ENCODE measurements around the gene TMEM88. TPM values are rescaled to one million over a fixed set of nuclear protein-coding genes. Genes with fewer than 3 reads are reported as not detected.

Gene TMEM88
- total RNA-seq, 2 donors from 2014 or later, result 5.2 to 5.3 TPM

- DNase-seq (no peak), ATAC-seq (replicated peaks in 1 of 2) (no peak)
- Mint-ChIP-seq H3K27ac (peak overlapping the region; percentile 16), H3K4me3 (peak overlapping the region; percentile 88 to 98), H3K4me1 (ENCODE audit: low read depth) (peaks cover 56% of the 10 kb centered on the region), H3K9me3 (no peaks in the 10 kb centered on the region), H3K36me3 (ENCODE audit: insufficient read depth in 2 of 2) (peaks cover 2% of the 10 kb centered on the region in 2 donors), H3K27me3 (ENCODE audit: low read depth) (peaks cover 5% of the 10 kb centered on the region)
Observed at GRCh38 chr17:7835814-7836595, 18.9 kb upstream of the TMEM88 start.

- peak; percentile 60 to 79 for DNase-seq
- Mint-ChIP-seq H3K36me3 (ENCODE audit: insufficient read depth in 2 of 2) (peaks cover 2% of the 10 kb centered on the region in 2 donors), H3K9me3 (no peaks in the 10 kb centered on the region), H3K4me1 (ENCODE audit: low read depth) (peaks cover 61% of the 10 kb centered on the region), H3K27ac (peak overlapping the region; percentile 72), H3K27me3 (ENCODE audit: low read depth) (peaks cover 3% of the 10 kb centered on the region), H3K4me3 (peak overlapping the region; percentile 88 to 98)
- no peak for ATAC-seq (replicated peaks in 1 of 2)
Observed at GRCh38 chr17:7836596-7837407, 18.1 kb upstream of the TMEM88 start.

- peak overlapping the region; percentile 88 to 98 for H3K4me3 Mint-ChIP-seq
- H3K9me3 Mint-ChIP-seq, result no peaks in the 10 kb centered on the region
- H3K27ac Mint-ChIP-seq, result peak overlapping the region; percentile 97
- H3K4me1 Mint-ChIP-seq (ENCODE audit: low read depth), result peaks cover 66% of the 10 kb centered on the region
- no peaks in the 10 kb centered on the region for H3K27me3 Mint-ChIP-seq (ENCODE audit: low read depth)
- peaks cover 2% of the 10 kb centered on the region in 2 donors for H3K36me3 Mint-ChIP-seq (ENCODE audit: insufficient read depth in 2 of 2)
- ATAC-seq (replicated peaks in 1 of 2) (no peak), DNase-seq (no peak)
Observed at GRCh38 chr17:7837408-7838088, 17.3 kb upstream of the TMEM88 start.

GRCh38 chr17:7838090-7839075, 16.5 kb upstream of the TMEM88 start:
- peak overlapping the region; percentile 88 to 100 for H3K4me3 Mint-ChIP-seq
- H3K27me3 Mint-ChIP-seq (ENCODE audit: low read depth), result no peaks in the 10 kb centered on the region
- H3K36me3 Mint-ChIP-seq (ENCODE audit: insufficient read depth in 2 of 2), result peaks cover 2% of the 10 kb centered on the region in 2 donors
- DNase-seq (peak; percentile 58 to 64), ATAC-seq (replicated peaks in 1 of 2) (no peak)
- H3K4me1 Mint-ChIP-seq (ENCODE audit: low read depth), result peaks cover 68% of the 10 kb centered on the region
- H3K27ac Mint-ChIP-seq, result peak overlapping the region; percentile 88
- H3K9me3 Mint-ChIP-seq, result no peaks in the 10 kb centered on the region

DNA sequence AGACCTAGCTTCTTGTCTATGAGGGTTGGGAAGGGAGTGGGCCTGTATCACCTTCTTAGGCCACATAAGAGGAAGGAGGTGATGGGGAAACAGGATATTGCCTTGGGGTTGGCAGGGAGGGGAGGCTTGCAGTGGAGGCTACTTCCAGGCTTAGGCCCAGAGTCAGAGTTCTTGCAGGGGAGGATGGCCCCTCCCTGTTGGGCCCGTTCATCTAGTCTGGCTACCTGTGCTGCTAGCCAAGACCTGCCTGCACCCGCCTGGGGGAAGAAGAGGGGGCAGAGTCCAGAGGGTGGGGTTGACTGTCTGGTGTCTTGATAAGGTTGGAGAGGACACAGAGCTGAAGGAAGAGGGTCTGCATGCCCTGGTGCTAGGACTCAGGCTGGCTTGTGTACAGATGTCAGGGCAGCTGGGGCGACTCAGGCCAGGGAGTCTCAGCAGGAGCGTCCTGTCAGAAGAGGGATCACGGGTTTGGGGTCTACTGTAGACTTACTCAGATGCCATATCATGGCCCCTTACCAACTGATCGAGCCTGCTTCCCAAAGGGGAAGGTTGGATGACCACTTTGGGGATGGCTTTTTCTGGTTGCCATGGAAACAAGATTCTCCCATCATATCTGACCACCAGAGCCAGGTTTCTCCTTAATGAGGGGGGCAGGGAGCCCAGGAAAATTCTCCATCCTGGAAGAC, 15.5 kb upstream of the TMEM88 start:
- peak overlapping the region; percentile 85 to 100 for H3K4me3 Mint-ChIP-seq
- peaks cover 2% of the 10 kb centered on the region in 2 donors for H3K36me3 Mint-ChIP-seq (ENCODE audit: insufficient read depth in 2 of 2)
- no peaks in the 10 kb centered on the region for H3K27me3 Mint-ChIP-seq (ENCODE audit: low read depth)
- peaks cover 64% of the 10 kb centered on the region for H3K4me1 Mint-ChIP-seq (ENCODE audit: low read depth)
- ATAC-seq (replicated peaks in 1 of 2), result no peak
- peak overlapping the region; percentile 33 for H3K27ac Mint-ChIP-seq
- H3K9me3 Mint-ChIP-seq, result no peaks in the 10 kb centered on the region
- DNase-seq, result peak in 1 of 2 donors; percentile 36

DNA sequence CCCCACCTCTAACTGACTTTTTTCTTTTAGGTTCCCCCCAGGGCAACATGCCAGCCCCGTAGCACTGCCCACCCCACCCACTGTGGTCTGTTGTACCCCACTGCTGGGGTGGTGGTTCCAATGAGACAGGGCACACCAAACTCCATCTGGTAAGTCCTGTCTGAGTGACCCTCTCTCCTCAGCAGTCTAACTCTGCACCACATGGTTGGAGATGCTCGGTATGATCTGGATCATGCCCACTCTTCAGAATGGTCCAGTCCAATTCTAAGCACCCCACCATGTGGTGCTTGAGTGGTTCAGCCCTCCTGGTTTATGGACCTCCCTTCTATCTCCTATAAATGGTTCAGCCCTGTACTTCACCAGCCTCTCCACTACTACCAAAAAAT, 15.0 kb upstream of the TMEM88 start:
- peaks cover 64% of the 10 kb centered on the region for H3K4me1 Mint-ChIP-seq (ENCODE audit: low read depth)
- H3K27ac Mint-ChIP-seq, result no peak overlapping the region
- DNase-seq (peak; percentile 35 to 59), ATAC-seq (replicated peaks in 1 of 2) (no peak)
- H3K4me3 Mint-ChIP-seq, result peak overlapping the region; percentile 91 to 100
- H3K9me3 Mint-ChIP-seq, result no peaks in the 10 kb centered on the region
- peaks cover 2% of the 10 kb centered on the region in 2 donors for H3K36me3 Mint-ChIP-seq (ENCODE audit: insufficient read depth in 2 of 2)
- no peaks in the 10 kb centered on the region for H3K27me3 Mint-ChIP-seq (ENCODE audit: low read depth)

DNA sequence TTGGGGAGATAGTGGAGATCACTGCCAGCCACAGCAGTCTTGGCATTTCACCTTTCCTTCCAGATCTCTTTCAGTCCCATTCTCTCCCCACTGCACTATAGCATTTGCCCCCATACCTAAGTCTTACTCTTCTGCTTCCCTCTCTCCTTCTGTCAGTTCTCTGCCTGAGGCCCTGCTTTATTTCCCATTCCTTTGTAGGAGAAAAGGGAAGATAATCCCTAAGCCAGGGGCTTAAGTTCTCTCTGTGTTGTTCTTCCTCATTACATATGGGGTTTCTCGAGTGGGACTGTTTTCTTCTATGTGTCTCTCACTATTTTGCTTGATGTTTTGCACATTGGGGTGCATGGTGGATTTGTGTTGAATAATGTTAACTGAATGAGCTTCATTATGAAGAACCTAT, 14.4 kb upstream of the TMEM88 start:
- H3K36me3 Mint-ChIP-seq (ENCODE audit: insufficient read depth in 2 of 2), result peaks cover 2% of the 10 kb centered on the region in 2 donors
- DNase-seq, result no peak
- no peak for ATAC-seq (replicated peaks in 1 of 2)
- peak overlapping the region; percentile 49 for H3K27ac Mint-ChIP-seq
- H3K9me3 Mint-ChIP-seq, result no peaks in the 10 kb centered on the region
- peak overlapping the region; percentile 91 to 100 for H3K4me3 Mint-ChIP-seq
- peaks cover 70% of the 10 kb centered on the region for H3K4me1 Mint-ChIP-seq (ENCODE audit: low read depth)
- H3K27me3 Mint-ChIP-seq (ENCODE audit: low read depth), result no peaks in the 10 kb centered on the region

- H3K4me1 Mint-ChIP-seq (ENCODE audit: low read depth), result peaks cover 74% of the 10 kb centered on the region
- DNase-seq, result no peak
- peaks cover 2% of the 10 kb centered on the region in 2 donors for H3K36me3 Mint-ChIP-seq (ENCODE audit: insufficient read depth in 2 of 2)
- no peaks in the 10 kb centered on the region for H3K9me3 Mint-ChIP-seq
- H3K27me3 Mint-ChIP-seq (ENCODE audit: low read depth), result no peaks in the 10 kb centered on the region
- H3K27ac Mint-ChIP-seq, result peak overlapping the region; percentile 49
- H3K4me3 Mint-ChIP-seq, result peak overlapping the region; percentile 91 to 100
- ATAC-seq (replicated peaks in 1 of 2), result no peak
Observed at GRCh38 chr17:7840875-7841274, 14.0 kb upstream of the TMEM88 start.

GRCh38 chr17:7841396-7841914, 13.4 kb upstream of the TMEM88 start:
- H3K36me3 Mint-ChIP-seq (ENCODE audit: insufficient read depth in 2 of 2), result peaks cover 2% of the 10 kb centered on the region in 2 donors
- peak; percentile 54 to 60 for ATAC-seq (replicated peaks in 1 of 2)
- DNase-seq, result peak; percentile 92 to 93
- peaks cover 74% of the 10 kb centered on the region for H3K4me1 Mint-ChIP-seq (ENCODE audit: low read depth)
- no peaks in the 10 kb centered on the region for H3K27me3 Mint-ChIP-seq (ENCODE audit: low read depth)
- H3K9me3 Mint-ChIP-seq, result no peaks in the 10 kb centered on the region
- H3K4me3 Mint-ChIP-seq, result peak overlapping the region; percentile 91 to 100
- peak overlapping the region; percentile 89 for H3K27ac Mint-ChIP-seq

DNA sequence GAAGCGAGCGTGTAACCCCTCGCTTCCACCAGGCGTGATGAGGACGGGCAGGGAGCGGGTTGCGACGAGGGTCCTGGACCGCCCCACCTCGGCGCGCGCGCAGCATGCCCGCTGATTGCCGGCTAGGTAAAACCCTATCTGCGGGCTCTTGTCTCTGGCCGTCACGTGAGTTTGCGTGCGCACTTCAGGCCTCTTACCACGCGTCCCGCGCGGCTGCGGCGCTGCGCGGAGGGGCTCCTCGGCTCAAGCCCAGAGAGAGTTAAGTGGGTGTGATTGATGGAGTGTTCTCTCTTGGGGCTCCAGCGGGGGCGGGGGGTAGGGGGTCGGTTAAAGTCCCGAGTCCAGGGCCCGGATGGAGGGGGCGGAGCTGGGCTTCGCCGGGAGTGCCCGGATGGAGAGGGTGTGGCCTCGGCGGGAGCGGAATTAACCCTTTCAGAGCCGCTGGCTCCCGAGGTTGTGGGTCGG, 12.9 kb upstream of the TMEM88 start:
- Mint-ChIP-seq H3K36me3 (ENCODE audit: insufficient read depth in 2 of 2) (peaks cover 2 to 3% of the 10 kb centered on the region in 2 donors), H3K4me1 (ENCODE audit: low read depth) (peaks cover 74% of the 10 kb centered on the region)

More for the DNA sequence above, 12.9 kb upstream of the TMEM88 start:
- peak overlapping the region; percentile 89 for H3K27ac Mint-ChIP-seq
- DNase-seq, result peak; percentile 85 to 87
- peak; percentile 20 to 23 for ATAC-seq (replicated peaks in 1 of 2)
- H3K9me3 Mint-ChIP-seq, result no peaks in the 10 kb centered on the region
- H3K27me3 Mint-ChIP-seq (ENCODE audit: low read depth), result no peaks in the 10 kb centered on the region
- H3K4me3 Mint-ChIP-seq, result peak overlapping the region; percentile 91 to 100
